Vagina (tissue), 2 donors: ENCODE data around the gene PGBD5.

Source experiments
- POLR2A ChIP-seq, 2 donors: fragments of 450-650 bp; IDR thresholded peaks; one replicate each; pipeline ENCODE4 v1.6.1; 2017; ENCODE audit warnings: antibody characterized with exemption in 2 of 2, mild to moderate bottlenecking in 2 of 2, moderate library complexity in 2 of 2
- POLR2AphosphoS5 ChIP-seq, 2 donors: sonication (generic); formaldehyde crosslinking; IDR thresholded peaks; one replicate each; pipeline ENCODE4 v1.9.0; 2017; ENCODE audit warnings: antibody characterized with exemption in 2 of 2, mild to moderate bottlenecking in 2 of 2, low read depth in 1 of 2; ENCODE audit not compliant: insufficient read depth in 1 of 2
- TF ChIP-seq, protein P1 (sequence below), 3 experiments: fragments of 450-650 bp in 2 of 3; fragments of 200-600 bp in 1 of 3; sonication (generic) in 1 of 3; IDR thresholded peaks; one replicate each; pipeline ENCODE4 v1.5.1; 2017 to 2019; ENCODE audit warnings: antibody characterized with exemption in 3 of 3, mild to moderate bottlenecking in 2 of 3, moderate library complexity in 2 of 3

DNA sequence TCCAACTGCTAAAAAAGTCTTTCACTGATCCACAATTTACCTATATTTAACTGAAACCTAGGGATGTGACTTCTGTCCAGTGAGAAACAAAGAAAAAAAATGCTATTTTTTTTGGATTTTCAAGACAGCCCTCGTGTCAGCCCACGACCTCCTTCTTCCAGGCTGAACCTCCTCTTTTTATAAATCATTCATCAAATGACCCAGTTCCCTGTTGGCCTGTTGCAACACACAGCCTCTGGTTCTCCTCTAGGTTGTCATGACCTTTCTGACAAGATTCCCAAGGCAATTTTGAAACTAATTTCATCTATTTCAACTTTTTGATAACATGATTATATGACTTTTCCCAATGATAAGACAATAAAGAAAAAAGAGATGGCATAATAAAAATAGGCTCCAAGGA lies 74.6 kb downstream of the PGBD5 start:
- TF ChIP-seq POLR2AphosphoS5 (IDR thresholded peaks at IDR 0.05; ENCODE audit: insufficient read depth in 1 of 2, low read depth in 1 of 2) = no peak
- TF ChIP-seq, protein P1, sequence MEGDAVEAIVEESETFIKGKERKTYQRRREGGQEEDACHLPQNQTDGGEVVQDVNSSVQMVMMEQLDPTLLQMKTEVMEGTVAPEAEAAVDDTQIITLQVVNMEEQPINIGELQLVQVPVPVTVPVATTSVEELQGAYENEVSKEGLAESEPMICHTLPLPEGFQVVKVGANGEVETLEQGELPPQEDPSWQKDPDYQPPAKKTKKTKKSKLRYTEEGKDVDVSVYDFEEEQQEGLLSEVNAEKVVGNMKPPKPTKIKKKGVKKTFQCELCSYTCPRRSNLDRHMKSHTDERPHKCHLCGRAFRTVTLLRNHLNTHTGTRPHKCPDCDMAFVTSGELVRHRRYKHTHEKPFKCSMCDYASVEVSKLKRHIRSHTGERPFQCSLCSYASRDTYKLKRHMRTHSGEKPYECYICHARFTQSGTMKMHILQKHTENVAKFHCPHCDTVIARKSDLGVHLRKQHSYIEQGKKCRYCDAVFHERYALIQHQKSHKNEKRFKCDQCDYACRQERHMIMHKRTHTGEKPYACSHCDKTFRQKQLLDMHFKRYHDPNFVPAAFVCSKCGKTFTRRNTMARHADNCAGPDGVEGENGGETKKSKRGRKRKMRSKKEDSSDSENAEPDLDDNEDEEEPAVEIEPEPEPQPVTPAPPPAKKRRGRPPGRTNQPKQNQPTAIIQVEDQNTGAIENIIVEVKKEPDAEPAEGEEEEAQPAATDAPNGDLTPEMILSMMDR (IDR thresholded peaks at IDR 0.05) = no peak
- TF ChIP-seq POLR2A (IDR thresholded peaks at IDR 0.05) = no peak
